GM21786 (cell line): ENCODE measurements around the gene DAPK1.

Experiments used
- ATAC-seq: cut with Tn5 transposase; IDR thresholded peaks from one replicate; pipeline ENCODE4 v1.9.1; 2021; ENCODE audit not compliant: unreplicated experiment

DAPK1 gene

GRCh38 chr9:87497604-87498045, at the start of gene DAPK1:
Gene DAPK1 (plus strand): TSS chr9:87497867. CDS start chr9:87499078, 1,211 bp downstream.
- ATAC-seq: no peak

GRCh38 chr9:87451149-87451548, 46.5 kb upstream of the DAPK1 start:
- ATAC-seq: no peak

GRCh38 chr9:87455407-87455806, 42.3 kb upstream of the DAPK1 start:
- ATAC-seq: no peak

- no peak for ATAC-seq
These were observed 36.4 kb upstream of the DAPK1 start for GRCh38 chr9:87461256-87461655.

- peak; percentile 77 for ATAC-seq
These were observed 33.3 kb upstream of the DAPK1 start for GRCh38 chr9:87464110-87464991.

GRCh38 chr9:87464992-87465378, 32.7 kb upstream of the DAPK1 start:
- no peak for ATAC-seq

- no peak for ATAC-seq
These were observed 31.9 kb upstream of the DAPK1 start for GRCh38 chr9:87465816-87466215.

- no peak for ATAC-seq
These were observed 30.5 kb upstream of the DAPK1 start for GRCh38 chr9:87467187-87467586.

- ATAC-seq: no peak
These were observed 27.7 kb upstream of the DAPK1 start for GRCh38 chr9:87469793-87470465.

GRCh38 chr9:87471746-87472145, 25.9 kb upstream of the DAPK1 start:
- ATAC-seq: no peak

GRCh38 chr9:87475463-87475862, 22.2 kb upstream of the DAPK1 start:
- ATAC-seq: no peak

- ATAC-seq: no peak
These were observed 19.3 kb upstream of the DAPK1 start for GRCh38 chr9:87478226-87478992.

- ATAC-seq: peak; percentile 94
These were observed 17.9 kb upstream of the DAPK1 start for GRCh38 chr9:87479801-87480201.

GRCh38 chr9:87481890-87482855, 15.5 kb upstream of the DAPK1 start:
- no peak for ATAC-seq

GRCh38 chr9:87490225-87490624, 7.4 kb upstream of the DAPK1 start:
- ATAC-seq: no peak

- ATAC-seq: no peak
These were observed 6.8 kb upstream of the DAPK1 start for GRCh38 chr9:87490907-87491306.

GRCh38 chr9:87491523-87491922, 6.1 kb upstream of the DAPK1 start:
- no peak for ATAC-seq

GRCh38 chr9:87492642-87493041, 5.0 kb upstream of the DAPK1 start:
- ATAC-seq: no peak

GRCh38 chr9:87494970-87495471, 2.6 kb upstream of the DAPK1 start:
- ATAC-seq: peak; percentile 39

- no peak for ATAC-seq
These were observed 525 bp upstream of the DAPK1 start for GRCh38 chr9:87497080-87497603.
